HepG2 (cell line): ENCODE measurements around the gene CORO1C. TPM values are rescaled to one million over a fixed set of nuclear protein-coding genes. Genes with fewer than 3 reads are reported as not detected.

Source experiments
- ARNT2 ChIP-seq: sonication (generic); formaldehyde crosslinking; IDR thresholded peaks from 2 replicates; pipeline ENCODE4 v1.8.0; 2022; ENCODE audit warnings: mild to moderate bottlenecking, low read depth, missing genetic modification reagents, moderate library complexity
- CEBPG ChIP-seq: IDR thresholded peaks from 2 replicates; pipeline ENCODE4 v1.6.1; 2016
- FLYWCH1 ChIP-seq: sonication (generic); formaldehyde crosslinking; IDR thresholded peaks from 2 replicates; pipeline ENCODE4 v1.8.1; 2023; ENCODE audit warnings: mild to moderate bottlenecking, missing genetic modification reagents
- HCFC1 ChIP-seq: fragments of 150-350 bp; IDR thresholded peaks from 2 replicates; pipeline ENCODE4 v1.6.1; 2014; ENCODE audit warnings: low read depth, low read length
- HDAC1 ChIP-seq: sonication (generic); formaldehyde crosslinking; IDR thresholded peaks from 2 replicates; pipeline ENCODE4 v1.5.1; 2020; ENCODE audit warnings: mild to moderate bottlenecking, missing genetic modification reagents
- ISL2 ChIP-seq: sonication (generic); formaldehyde crosslinking; IDR thresholded peaks from 2 replicates; pipeline ENCODE4 v1.5.0; 2020; ENCODE audit warnings: missing genetic modification reagents
- MIER3 ChIP-seq: IDR thresholded peaks from 2 replicates; pipeline ENCODE4 v1.6.1; 2016; ENCODE audit warnings: missing compliant biosample characterization, borderline replicate concordance
- MTERF4 ChIP-seq: sonication (generic); formaldehyde crosslinking; IDR thresholded peaks from 2 replicates; pipeline ENCODE4 v1.8.0; 2023; ENCODE audit warnings: mild to moderate bottlenecking, missing genetic modification reagents
- NCOR1 ChIP-seq: fragments of 200-600 bp; sonication (generic); IDR thresholded peaks from 2 replicates; pipeline ENCODE4 v1.7.0; 2017; ENCODE audit warnings: antibody characterized with exemption, low read length, borderline replicate concordance
- PATZ1 ChIP-seq: sonication (generic); formaldehyde crosslinking; IDR thresholded peaks from 2 replicates; pipeline ENCODE4 v1.4.0; 2020; ENCODE audit warnings: missing genetic modification reagents
- PHF21A ChIP-seq: sonication (generic); formaldehyde crosslinking; IDR thresholded peaks from 2 replicates; pipeline ENCODE4 v1.5.0; 2020; ENCODE audit warnings: mild to moderate bottlenecking, missing genetic modification reagents
- PITX1 ChIP-seq: sonication (generic); formaldehyde crosslinking; IDR thresholded peaks from 2 replicates; pipeline ENCODE4 v1.5.1; 2020; ENCODE audit warnings: mild to moderate bottlenecking, missing genetic modification reagents
- RFXAP ChIP-seq: sonication (generic); formaldehyde crosslinking; IDR thresholded peaks from 2 replicates; pipeline ENCODE4 v1.4.0; 2020; ENCODE audit warnings: missing genetic modification reagents, borderline replicate concordance
- RNF219 ChIP-seq: sonication (generic); formaldehyde crosslinking; IDR thresholded peaks from 2 replicates; pipeline ENCODE4 v1.5.0; 2020; ENCODE audit warnings: mild to moderate bottlenecking, missing genetic modification reagents
- SSRP1 ChIP-seq: IDR thresholded peaks from 2 replicates; pipeline ENCODE4 v1.6.1; 2016; ENCODE audit warnings: control low read depth
- STAG1 ChIP-seq: sonication (generic); formaldehyde crosslinking; IDR thresholded peaks from 2 replicates; pipeline ENCODE4 v1.4.0; 2020; ENCODE audit warnings: missing genetic modification reagents
- TFDP2 ChIP-seq: sonication (generic); formaldehyde crosslinking; IDR thresholded peaks from 2 replicates; pipeline ENCODE4 v1.4.0; 2020; ENCODE audit warnings: missing genetic modification reagents
- ZMYM3 ChIP-seq: sonication (generic); formaldehyde crosslinking; IDR thresholded peaks from 2 replicates; pipeline ENCODE4 v1.5.1; 2020; ENCODE audit warnings: mild to moderate bottlenecking, missing genetic modification reagents
- ZNF280B ChIP-seq: sonication (generic); formaldehyde crosslinking; IDR thresholded peaks from 2 replicates; pipeline ENCODE4 v1.5.0; 2020; ENCODE audit warnings: missing genetic modification reagents, mild to moderate bottlenecking, borderline replicate concordance
- ZNF724P ChIP-seq: sonication (generic); formaldehyde crosslinking; IDR thresholded peaks from 2 replicates; pipeline ENCODE4 v1.8.0; 2022; ENCODE audit warnings: missing genetic modification reagents, borderline replicate concordance
- ZNF891 ChIP-seq: sonication (generic); formaldehyde crosslinking; IDR thresholded peaks from 2 replicates; pipeline ENCODE4 v1.5.0; 2020; ENCODE audit warnings: mild to moderate bottlenecking, missing genetic modification reagents
- polyA plus RNA-seq, 8 experiments: library from polyadenylated mRNA; depleted of rRNA in 3 of 8; stranded (reverse) in 7 of 8; unstranded in 1 of 8; fragments of >200 nt; fragmentation: Illumina TruSeq in 4 of 8; extraction: Trizol in 4 of 8; gene quantifications; 2 replicates each; pipeline versions ENCODE4 v1.2.1 to v1.2.3, GENCODE V29; 2011 to 2016; ENCODE audit warnings: low read depth in 4 of 8, missing spikeins in 1 of 8, mixed read lengths in 1 of 8; ENCODE audit not compliant: insufficient read depth in 1 of 8
- total RNA-seq, 5 experiments: library from RNA; depleted of rRNA; stranded (reverse); fragments of >200 nt; fragmentation: Illumina TruSeq; extraction: Trizol; gene quantifications; 2 replicates each; pipeline ENCODE4 v1.2.3, GENCODE V29; 2016; ENCODE audit warnings: low read depth in 1 of 5

The CORO1C gene
- total and polyA plus RNA-seq, 2 of the 13 experiments (the other 11 are each of a cell fraction or from before 2014, with no cell fraction given) = 73.7 to 131 TPM

- TF ChIP-seq ZMYM3 (CRISPR knock-in tag) (peak; percentile 88), ZNF724P (CRISPR knock-in tag) (peak; percentile 37; the same call in 1 of the 2 replicates), PATZ1 (CRISPR knock-in tag) (peak; percentile 84), TFDP2 (no peak), SSRP1 (CRISPR knock-in tag) (peak; percentile 90), HDAC1 (peak; percentile 86), NCOR1 (peak; percentile 82; the same call in 1 of the 2 replicates), MTERF4 (CRISPR knock-in tag) (0 out of 2 replicates have a peak, but pooled peaks have one; percentile 68), MIER3 (CRISPR knock-in tag) (peak; percentile 43; the same call in 1 of the 2 replicates), RFXAP (peak; percentile 84; the same call in 1 of the 2 replicates), PITX1 (CRISPR knock-in tag) (peak; percentile 78), PHF21A (CRISPR knock-in tag) (peak; percentile 77), FLYWCH1 (CRISPR knock-in tag) (no peak), HCFC1 (no peak), RNF219 (CRISPR knock-in tag) (no peak), STAG1 (no peak), ZNF280B (CRISPR knock-in tag) (peak; percentile 73), ISL2 (CRISPR knock-in tag) (no peak), ZNF891 (0 out of 2 replicates have a peak, but pooled peaks have one; percentile 56), ARNT2 (CRISPR knock-in tag) (peak; percentile 34; the same call in 1 of the 2 replicates), CEBPG (CRISPR knock-in tag) (peak; percentile 88)
Observed at GRCh38 chr12:108773798-108774788, 42.8 kb upstream of the CORO1C start (continued).
